HG03469 (cell line): Measurements from ENCODE around the gene WDR45B.

Experiments used
- ATAC-seq: cut with Tn5 transposase; IDR thresholded peaks from one replicate; pipeline ENCODE4 v1.9.1; 2021; ENCODE audit warnings: mild to moderate bottlenecking, moderate library complexity, moderate number of reproducible peaks; ENCODE audit not compliant: unreplicated experiment

WDR45B gene

GRCh38 chr17:82648165-82648668 lies at the start of gene WDR45B:
WDR45B (minus strand) TSS chr17:82648444; CDS start chr17:82648340, 104 bp downstream.
- ATAC-seq: peak; percentile 63

- no peak for ATAC-seq
These were observed 49.5 kb upstream of the WDR45B start for GRCh38 chr17:82697808-82698064.

GRCh38 chr17:82696916-82697807 lies 48.9 kb upstream of the WDR45B start:
- ATAC-seq: no peak

- ATAC-seq: no peak
These were observed 48.0 kb upstream of the WDR45B start for GRCh38 chr17:82696259-82696658.

GRCh38 chr17:82694647-82695046 lies 46.4 kb upstream of the WDR45B start:
- no peak for ATAC-seq

GRCh38 chr17:82693168-82693867 lies 45.1 kb upstream of the WDR45B start:
- no peak for ATAC-seq

- no peak for ATAC-seq
These were observed 44.0 kb upstream of the WDR45B start for GRCh38 chr17:82692268-82692667.

GRCh38 chr17:82691714-82692113 lies 43.5 kb upstream of the WDR45B start:
- ATAC-seq: no peak

GRCh38 chr17:82690786-82691489 lies 42.7 kb upstream of the WDR45B start:
- ATAC-seq: no peak

GRCh38 chr17:82689077-82689476 lies 40.8 kb upstream of the WDR45B start:
- no peak for ATAC-seq

- no peak for ATAC-seq
These were observed 39.6 kb upstream of the WDR45B start for GRCh38 chr17:82687871-82688270.

- ATAC-seq: no peak
These were observed 39.2 kb upstream of the WDR45B start for GRCh38 chr17:82687375-82687861.

- ATAC-seq: no peak
These were observed 38.4 kb upstream of the WDR45B start for GRCh38 chr17:82686366-82687324.

- no peak for ATAC-seq
These were observed 37.0 kb upstream of the WDR45B start for GRCh38 chr17:82685291-82685690.

GRCh38 chr17:82684228-82684841 lies 36.1 kb upstream of the WDR45B start:
- ATAC-seq: no peak

GRCh38 chr17:82683534-82683933 lies 35.3 kb upstream of the WDR45B start:
- no peak for ATAC-seq

- no peak for ATAC-seq
These were observed 33.3 kb upstream of the WDR45B start for GRCh38 chr17:82681547-82681946.

GRCh38 chr17:82679586-82680465 lies 31.6 kb upstream of the WDR45B start:
- ATAC-seq: no peak
